ENCODE measurements around the gene LECT2. TPM values are rescaled to one million over a fixed set of nuclear protein-coding genes. Genes with fewer than 3 reads are reported as not detected.

The LECT2 gene
- total RNA-seq, 4 donors from 2014 or later, result not detected

DNA sequence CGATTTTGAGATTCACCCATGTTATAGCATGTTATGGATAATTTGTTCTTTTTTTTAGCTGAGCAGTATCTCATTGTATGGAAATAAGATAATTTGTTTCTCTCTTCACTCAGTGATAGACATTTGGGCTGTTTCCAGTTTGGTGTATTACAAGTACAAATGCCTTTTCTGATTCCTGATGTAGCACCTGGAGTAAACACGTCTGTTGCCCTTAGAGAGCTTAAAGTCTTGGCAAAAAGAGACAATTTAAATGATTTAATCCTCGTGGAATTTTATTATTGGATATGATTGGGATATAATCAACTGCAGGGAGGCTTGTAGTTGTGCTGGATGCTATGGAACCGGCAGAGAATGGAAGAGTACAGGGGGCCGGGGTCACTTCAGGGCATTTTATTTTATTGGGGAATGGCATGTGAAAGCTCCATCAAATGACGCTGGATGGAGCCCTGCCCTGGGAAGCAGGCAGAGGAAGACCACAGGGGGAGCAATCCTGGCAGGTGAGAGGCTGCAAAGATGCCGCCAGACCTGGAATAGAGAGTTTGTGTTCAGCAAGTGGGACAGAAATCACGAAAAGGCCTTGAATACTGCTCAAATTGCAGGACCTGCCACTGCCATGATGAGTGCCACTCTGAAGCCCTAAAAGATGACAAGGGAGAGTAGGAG is 43.0 kb upstream of the LECT2 start:
- TF ChIP-seq, protein P1, sequence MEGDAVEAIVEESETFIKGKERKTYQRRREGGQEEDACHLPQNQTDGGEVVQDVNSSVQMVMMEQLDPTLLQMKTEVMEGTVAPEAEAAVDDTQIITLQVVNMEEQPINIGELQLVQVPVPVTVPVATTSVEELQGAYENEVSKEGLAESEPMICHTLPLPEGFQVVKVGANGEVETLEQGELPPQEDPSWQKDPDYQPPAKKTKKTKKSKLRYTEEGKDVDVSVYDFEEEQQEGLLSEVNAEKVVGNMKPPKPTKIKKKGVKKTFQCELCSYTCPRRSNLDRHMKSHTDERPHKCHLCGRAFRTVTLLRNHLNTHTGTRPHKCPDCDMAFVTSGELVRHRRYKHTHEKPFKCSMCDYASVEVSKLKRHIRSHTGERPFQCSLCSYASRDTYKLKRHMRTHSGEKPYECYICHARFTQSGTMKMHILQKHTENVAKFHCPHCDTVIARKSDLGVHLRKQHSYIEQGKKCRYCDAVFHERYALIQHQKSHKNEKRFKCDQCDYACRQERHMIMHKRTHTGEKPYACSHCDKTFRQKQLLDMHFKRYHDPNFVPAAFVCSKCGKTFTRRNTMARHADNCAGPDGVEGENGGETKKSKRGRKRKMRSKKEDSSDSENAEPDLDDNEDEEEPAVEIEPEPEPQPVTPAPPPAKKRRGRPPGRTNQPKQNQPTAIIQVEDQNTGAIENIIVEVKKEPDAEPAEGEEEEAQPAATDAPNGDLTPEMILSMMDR (IDR thresholded peaks at IDR 0.05; ENCODE audit: low read depth), result no peak

DNA sequence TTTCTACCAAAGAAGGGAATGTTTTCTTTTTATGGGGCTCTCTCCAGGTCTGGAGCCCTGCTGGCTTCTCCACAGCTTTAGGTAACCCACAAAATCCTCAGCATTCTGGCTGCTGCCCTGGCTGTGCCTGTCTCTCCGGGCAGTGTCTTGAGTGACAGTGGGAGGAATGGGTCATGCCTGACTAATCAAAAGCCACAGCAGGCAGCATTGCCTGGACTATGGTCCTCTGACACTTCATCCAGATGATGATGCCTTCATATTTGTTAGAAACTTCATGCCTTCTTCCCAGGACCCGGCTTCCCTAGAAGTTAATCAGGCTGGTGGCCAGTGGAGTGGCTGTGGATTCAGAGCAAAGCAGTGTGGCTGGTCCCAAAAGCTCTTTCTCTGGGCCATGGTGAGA is 41.8 kb upstream of the LECT2 start:
- TF ChIP-seq, protein P1 (IDR thresholded peaks at IDR 0.05; ENCODE audit: low read depth), result no peak

DNA sequence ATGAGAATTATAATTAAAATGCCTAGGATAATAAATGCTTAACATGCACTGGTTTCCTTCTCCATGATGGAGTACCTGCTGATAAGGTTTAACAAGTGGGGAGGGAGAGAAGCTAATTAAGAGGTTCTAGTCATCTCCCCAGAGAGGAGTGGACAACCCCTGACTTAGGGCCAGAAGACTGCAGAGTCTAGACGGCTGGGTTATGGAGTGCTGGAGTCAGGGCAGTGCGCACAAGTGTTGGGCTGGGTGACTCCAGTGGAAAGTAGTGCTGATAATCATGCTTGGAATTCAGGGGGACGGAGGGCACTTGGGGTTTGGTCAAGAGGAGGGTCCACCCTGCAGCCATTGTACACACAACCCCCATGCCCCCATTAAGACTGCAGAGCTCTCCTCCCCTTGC is 41.2 kb upstream of the LECT2 start:
- TF ChIP-seq, protein P1 (IDR thresholded peaks at IDR 0.05; ENCODE audit: low read depth), result no peak

DNA sequence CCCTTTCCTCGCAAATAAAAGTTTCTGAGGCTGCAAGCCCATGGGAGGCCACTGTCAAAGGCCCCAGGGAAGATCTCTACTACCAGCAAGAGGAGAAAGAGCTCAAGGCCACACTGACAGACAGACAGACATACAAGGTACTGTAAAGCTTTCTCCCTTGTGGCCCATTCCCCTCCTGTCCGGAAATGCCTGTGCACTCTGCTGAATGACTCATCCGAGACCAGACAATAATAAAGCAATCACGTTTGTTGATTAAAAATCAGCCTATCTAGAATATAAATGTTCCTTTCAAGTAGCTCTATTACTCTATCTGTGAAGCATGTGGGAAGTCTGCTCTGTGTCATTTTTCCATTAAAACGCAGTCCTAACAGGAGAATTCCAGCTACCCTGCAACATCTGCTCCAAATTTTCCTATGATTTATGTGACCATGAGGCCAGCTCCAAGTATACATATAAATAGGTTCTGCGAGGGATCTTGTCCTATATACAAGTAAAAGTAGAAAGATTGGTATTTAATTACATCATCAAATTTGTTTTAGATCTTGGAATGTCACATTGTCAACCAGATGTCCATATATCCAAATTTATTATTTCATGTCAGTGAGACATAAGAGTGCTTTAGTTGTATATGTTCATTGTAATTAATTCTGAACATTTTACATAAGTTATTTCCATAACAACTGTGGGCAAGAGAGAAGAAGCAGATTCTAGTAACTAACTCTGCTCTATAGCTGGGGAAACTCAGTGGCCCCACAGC is 39.3 kb upstream of the LECT2 start:
- TF ChIP-seq, protein P1 (IDR thresholded peaks at IDR 0.05; ENCODE audit: low read depth), result no peak

DNA sequence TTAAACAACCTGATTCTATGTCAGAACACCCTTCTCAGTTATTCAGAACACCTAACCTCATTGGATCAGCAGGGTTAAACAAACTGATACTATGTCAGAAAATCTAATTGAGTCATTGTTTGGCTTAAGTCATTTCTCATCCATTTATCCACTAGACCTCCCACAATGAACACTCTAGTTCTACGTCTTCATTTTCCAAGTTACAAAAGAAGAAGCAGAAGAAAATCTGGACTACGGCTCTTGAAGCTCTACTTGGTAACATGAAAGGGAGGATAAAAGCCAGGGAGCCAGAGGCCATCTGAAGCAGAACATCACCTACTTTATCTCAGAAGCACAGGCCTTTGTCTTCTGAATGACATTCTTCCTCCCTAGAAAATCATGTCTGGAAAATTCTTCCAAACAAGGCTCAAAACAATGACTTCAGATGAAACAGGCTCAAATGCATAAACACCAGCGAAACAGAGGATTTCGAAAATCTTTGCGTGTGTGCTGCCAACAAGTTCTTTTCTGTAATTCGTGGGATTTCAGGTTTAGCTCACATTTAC is 38.6 kb upstream of the LECT2 start:
- TF ChIP-seq, protein P1 (IDR thresholded peaks at IDR 0.05; ENCODE audit: low read depth), result no peak

DNA sequence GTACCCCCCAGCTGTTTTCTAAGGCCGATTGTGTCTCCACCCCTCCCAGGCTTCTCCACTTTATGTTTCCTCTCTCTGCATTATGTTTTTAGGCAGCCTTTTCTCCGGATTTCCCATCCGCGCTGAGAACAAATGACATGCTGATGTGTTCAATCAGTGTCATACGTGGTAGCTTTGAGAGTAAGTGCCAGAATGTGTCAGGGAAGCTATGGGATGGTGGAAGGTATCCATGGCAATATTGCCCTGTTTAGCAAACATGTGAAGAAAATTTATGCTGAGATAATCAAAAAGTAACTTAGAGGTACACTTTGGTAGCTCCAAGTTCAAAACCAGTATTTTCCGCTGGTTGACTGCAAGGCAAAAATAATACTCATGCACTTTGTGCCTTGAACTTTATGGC is 36.6 kb upstream of the LECT2 start:
- TF ChIP-seq, protein P1 (IDR thresholded peaks at IDR 0.05; ENCODE audit: low read depth), result no peak

DNA sequence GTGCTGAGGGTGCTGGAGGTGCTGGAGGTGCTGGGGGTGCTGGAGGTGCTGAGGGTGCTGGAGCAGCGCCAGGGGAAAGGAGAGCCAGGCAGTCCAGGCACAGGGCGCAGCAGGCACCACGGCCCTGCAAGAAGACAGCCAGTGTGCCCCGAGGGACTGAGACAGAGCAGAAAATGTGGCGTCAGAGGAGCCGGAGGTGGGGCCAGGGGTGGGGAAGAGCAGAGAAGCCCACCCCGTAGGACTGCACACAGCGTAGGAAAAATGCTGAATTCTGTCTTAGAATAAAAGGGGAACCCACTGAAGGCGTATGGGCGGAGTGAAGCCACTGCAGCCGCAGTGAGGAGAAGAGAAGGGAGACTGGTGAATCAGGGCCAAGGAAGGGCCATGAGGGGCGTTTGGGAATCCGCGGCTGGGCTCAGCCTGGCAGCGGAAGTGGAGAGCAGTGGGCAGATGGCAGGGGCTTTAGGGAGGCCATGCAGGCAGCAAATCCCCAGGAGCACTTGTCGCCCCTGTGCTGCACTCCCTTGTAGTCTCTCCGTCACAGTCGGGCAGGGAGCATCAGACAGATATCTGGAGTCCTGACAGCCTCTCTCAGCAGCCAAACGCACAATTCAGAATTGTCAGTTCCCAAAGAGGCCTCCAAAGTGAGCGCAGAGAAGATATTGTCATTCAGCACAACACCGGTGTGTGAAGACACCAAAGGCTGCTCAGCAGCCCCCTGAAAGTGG is 35.9 kb upstream of the LECT2 start:
- TF ChIP-seq, protein P1 (IDR thresholded peaks at IDR 0.05; ENCODE audit: low read depth), result no peak

Measured in subcutaneous adipose tissue (tissue), 4 donors.